Superior temporal gyrus (tissue), 1 donor: ENCODE data around the gene CD300LB.
A peak's percentile ranks its signal among the peaks of the same experiment; 100 is the strongest.
"Not testable (repeated sequence)": the region's sequence is repeated elsewhere in the genome, so short reads cannot be mapped to it uniquely, and the experiment has no call there.

Experiments used
- DNase-seq: peaks from one replicate; pipeline ENCODE4 v3.0.0-alpha.2; 2016; ENCODE audit errors: extremely low spot score

Gene CD300LB

GRCh38 chr17:74531231-74531761 is at the start of gene CD300LB:
Gene CD300LB, minus strand, starts transcription at chr17:74531475. Its CDS starts 125 bp downstream, at chr17:74531350.
- no peak for DNase-seq

- DNase-seq, result no peak
Observed at GRCh38 chr17:74579900-74580299, 48.6 kb upstream of the CD300LB start.

DNA sequence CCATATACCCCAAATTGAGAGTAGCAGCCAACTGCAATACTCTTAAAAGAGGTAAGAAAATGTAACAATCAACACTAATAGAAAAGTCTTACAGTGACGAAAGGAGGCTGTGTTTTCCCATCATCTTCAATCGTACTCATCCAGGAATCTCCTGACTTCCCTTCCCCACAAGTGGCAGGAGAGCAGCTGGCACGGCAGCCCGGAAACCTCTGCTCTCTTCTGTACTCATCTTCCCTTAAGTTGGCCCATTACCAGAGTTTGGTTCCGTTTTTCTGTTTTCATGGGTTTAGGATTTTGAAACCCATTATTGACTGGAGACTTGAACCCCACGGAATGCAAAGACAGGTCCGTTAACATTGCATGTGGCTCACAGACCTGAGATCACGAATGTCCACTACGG is 47.7 kb upstream of the CD300LB start:
- no peak for DNase-seq

DNA sequence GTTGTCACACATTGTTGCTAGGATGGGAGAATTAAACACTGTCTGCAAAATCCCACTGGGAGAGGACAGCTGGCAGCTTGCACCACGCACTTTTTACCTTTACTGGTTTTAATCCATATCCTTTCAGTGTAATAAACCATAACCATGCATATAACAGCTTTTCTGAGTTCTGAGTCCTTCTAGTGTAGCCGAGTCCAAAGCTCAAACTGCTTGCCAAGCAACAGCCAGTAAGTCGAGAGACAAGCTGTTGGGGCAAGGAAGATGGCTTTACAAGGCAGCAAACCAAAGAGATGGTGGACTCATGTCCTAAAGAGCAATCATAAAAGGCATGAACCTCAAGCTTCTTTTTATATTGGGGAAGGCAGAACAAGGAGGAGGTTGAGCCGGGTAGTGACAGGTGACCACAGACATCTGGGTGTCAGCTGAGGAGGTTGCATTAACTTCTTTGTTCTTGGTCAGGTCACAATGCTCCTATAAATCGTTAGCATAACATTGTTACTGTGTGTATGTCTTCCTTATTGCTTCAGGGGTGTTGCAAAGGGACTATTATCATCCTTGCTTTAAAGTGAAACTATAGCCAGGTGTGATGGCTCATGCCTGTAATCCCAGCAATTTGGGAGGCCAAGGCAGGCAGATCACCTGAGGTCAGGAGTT is 43.3 kb upstream of the CD300LB start:
- no peak for DNase-seq

- not testable (repeated sequence) for DNase-seq
Observed at GRCh38 chr17:74573635-74574034, 42.4 kb upstream of the CD300LB start.

DNA sequence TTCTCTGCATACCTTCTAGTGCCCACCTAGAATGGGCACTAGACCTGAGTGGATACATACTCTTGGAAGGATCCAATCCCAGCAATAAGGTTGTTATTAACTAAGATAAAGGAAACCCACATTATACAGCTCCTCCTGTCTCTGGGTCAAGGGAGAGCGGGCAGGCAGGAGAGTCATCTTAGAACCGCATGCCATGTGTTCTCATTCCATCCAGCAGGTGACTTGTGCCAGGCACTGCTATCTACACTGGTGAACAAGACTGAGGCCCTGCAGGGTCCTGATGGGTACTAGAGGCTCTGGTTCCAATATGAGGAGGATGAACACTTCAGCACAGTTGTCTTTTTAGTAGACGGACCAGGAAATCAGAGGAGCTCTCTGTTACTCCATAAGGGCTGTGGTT is 41.9 kb upstream of the CD300LB start:
- DNase-seq, result no peak

DNA sequence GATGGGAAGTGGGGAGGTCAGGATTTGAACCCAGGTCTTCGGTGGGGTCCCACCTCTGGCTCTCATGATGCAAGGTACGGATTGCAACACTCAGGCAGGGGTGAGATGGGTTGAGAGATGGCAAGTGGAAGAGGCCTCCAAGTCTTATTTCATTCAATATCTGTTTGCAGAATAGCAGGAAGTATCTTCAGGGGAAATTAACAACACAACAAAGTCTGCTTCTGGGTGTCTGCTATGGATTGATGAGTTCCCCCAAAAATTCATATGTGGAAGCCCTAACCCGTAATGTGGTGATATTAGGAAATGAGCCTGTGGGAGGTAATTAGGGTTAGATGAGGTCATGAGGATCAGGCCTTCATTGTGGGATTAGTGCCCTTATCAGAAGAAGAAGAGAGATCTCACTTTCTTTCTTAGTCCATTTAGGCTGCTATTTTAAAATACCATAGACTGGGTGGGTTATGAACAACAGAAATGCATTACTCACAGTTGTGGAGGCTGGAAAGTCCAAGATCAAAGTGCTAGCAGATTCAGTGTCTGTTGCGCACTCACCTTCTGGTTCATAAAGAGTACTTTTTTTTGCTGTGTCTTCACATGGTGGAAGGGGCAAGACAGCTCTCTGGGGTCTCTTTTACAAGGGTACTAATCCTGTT is 40.5 kb upstream of the CD300LB start:
- DNase-seq, result no peak

DNA sequence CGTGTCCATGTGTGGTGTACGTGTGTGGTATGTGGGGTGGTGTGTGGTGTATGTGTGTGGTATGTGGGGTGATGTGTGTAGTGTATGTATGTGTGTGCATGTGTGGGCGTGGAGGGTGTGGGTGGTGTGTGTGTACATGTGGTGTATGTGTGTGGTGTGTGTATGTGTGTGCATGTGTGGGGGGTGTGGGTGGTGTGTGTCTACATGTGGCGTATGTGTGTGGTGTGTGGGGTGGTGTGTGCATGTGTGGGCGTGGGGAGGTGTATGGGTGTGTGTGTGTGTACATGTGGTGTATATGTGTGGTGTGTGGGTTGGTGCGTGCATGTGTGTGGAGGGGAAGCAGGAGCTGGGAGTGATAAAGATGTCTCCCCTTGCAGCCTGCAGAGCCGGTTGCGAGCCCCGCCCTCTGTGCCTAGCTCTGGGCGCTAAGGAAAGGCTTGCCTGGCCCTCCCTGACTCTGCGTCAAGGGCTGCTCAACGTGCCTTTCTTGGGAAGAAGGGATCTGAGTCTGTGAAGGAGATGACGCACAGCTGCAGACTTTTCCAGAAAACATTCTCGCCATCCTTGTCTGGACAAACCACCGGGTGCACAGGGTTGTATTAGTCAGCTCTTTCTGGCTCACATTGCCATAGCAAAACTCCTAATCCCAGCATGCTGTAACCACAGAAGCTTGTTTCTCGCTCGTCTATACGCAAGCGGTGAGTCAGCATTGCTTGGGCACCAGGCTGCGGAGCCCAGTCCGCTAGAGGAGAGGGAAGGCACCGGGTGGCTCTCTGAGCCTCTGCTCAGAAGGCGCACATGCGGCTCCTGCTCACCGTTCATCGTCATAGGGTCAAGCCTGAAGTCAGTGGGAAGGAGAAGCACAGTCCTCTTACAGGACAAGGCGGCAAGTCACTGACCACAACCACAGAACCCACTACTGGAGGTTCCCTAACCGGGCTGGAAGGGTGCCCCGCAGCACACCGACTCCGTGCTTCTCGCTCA is 38.0 kb upstream of the CD300LB start:
- DNase-seq, result peak; percentile 43

GRCh38 chr17:74568106-74568873 is 37.0 kb upstream of the CD300LB start:
- no peak for DNase-seq

GRCh38 chr17:74567397-74567796 is 36.1 kb upstream of the CD300LB start, which contains the start of gene CD300H:
Gene CD300H, minus strand, starts transcription at chr17:74567509.
- DNase-seq, result no peak

DNA sequence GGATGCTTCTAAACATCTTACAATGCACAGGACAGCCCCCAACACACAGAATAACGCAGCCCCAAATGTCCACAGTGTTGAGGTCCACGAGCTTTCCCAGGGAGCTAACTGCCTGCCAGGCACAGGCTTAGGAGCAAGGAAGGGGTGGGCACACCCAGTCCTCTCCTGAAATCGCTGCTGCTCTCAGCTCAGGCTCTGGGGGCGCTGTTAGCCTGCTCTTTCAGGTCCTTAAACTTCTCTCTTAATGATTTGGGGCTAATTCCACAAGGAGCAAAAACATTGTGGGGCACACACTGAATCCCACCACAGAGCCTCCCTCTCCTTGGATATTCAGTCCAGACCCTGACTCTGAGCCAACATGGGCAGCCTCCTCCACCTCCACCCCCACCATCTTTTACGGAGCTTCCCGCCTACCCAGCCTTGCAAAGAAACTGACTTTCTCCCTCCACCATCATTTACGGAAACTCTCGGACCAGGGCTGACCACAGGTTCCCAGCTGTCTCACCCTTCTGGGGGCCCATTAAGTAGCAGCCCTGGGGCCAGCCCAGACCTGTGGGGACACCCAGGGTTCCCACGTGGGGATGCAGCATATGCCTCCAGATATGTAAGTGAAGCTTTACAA is 35.0 kb upstream of the CD300LB start:
- peak; percentile 27 for DNase-seq

DNA sequence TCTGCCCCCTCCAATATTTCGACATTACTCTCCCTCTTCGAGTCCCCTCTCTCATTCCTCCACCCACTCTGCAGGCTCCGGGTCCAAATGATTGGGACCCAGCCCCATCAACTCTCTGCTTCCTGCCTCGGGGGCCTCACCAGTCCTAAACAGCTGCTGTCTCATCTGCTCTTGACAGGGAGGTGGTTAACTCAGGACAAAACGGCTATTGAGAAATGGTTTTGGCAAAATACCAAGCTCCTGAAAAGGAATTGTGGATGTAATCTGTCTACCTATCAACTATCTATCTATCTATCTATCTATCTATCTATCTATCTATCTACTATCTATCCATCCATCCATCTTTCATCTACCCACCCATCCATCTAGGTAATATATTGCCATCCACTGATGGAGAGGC is 33.9 kb upstream of the CD300LB start:
- no peak for DNase-seq

GRCh38 chr17:74563358-74563757 is 32.1 kb upstream of the CD300LB start:
- DNase-seq, result no peak

DNA sequence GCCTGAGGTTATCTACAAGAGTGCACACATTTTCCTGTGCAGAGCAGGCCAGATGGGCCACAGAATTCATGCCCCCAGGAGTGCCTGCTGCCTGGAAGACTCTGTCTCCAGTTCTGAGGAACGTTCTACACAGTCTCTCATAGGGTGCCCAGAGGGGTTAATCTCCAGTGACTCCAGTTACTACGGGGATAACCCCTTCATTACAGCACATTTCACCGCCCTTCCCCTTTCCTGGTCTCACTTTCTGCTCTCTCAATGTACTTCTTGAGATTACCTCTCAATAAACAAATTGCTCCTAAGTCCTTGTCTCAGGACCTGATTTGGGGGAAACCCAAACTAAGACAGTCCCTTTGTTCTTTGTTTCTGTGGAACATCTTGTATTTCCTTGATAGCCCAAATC is 30.3 kb upstream of the CD300LB start:
- DNase-seq, result no peak

DNA sequence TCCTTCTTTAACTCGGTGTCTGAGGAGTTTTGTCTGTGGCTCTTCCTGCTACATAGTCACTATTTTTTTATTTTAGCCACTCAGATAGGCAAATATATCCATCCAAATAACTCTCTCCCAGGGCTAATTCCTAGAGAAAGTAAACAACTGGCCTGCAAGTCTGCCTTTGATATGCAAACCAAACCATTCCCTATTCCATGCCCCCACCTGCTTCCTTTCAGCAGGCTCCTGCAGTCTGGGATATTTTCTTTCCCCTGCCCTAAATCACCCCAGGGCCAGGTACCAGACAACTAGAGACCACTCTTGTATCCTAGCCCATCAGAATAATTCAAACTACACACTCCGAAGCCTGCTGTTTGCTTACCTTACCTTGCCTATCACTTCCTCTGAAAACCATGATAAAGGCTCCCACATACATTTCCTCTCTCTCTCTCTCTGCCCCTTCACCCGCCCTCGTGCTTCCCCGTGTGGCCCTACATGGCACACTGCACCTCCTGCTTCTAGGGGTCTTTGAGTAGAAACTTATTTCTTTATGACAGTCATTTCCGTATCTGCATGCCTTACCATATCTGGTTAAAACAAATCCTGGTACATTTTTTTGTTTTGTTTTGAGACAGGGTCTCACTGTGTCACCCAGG is 27.7 kb upstream of the CD300LB start:
- DNase-seq, result no peak

DNA sequence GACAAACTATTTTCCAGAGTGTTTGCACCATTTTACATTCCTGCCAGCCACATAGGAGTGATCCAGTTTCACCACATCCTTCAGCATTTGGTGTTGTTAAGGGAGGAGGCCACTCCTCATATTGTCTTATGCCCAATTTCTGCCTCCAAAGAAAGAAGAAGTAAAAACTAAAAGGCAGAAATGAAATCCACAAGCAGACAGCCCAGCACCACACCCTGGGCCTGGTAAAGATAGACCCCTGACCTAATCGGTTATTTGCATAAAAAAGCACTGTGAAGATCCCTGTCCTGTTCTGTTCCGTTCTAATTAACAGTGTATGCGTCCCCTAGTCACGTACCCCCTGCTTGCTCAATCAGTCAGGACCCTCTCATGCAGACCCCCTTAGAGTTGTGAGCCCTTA is 27.1 kb upstream of the CD300LB start:
- not testable (repeated sequence) for DNase-seq

DNA sequence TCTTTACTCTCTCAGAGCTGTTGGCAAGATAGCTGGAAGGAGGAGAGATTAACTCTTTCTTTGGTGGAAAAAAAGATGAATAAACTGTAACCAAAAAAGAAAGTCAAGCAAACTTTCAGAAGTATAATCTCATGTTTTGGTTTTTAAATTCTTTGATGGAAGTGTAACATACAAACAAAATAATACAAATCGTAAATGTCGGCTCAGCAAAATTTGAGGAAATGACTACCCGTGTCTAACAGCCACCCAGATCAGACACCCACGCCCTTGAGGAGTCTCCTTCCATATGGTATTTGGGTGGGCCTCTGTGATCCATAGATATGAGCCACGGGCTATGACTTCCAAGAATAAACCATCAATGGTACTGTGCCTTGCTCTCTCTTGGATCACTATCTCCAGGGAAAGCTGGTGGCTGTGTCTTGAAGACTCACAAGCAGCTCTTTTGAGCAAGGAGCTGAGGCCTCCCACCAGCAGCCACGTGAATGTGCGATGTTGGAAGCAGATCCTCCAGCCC is 24.2 kb upstream of the CD300LB start:
- DNase-seq, result no peak

GRCh38 chr17:74554909-74555308 is 23.6 kb upstream of the CD300LB start:
- DNase-seq, result no peak

DNA sequence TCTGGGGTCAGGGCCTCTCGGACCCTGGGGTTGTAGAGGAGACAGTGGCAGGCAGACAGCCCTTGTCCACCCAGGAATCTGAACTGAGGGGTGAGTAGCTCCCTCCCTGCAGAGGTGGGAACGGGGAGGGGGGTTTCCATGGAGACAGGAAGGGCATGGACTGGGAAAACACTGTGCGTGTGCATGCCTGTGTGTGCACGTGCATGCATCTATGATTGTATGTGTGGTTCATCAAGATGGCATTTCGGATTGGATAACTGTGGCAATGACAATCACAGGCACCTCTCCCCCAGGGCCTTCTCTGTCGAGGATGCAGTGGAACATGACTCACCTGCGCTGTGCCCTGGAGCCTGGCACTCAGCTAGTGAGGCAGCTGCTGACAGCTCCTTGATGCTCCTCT is 20.8 kb upstream of the CD300LB start:
- DNase-seq, result no peak

DNA sequence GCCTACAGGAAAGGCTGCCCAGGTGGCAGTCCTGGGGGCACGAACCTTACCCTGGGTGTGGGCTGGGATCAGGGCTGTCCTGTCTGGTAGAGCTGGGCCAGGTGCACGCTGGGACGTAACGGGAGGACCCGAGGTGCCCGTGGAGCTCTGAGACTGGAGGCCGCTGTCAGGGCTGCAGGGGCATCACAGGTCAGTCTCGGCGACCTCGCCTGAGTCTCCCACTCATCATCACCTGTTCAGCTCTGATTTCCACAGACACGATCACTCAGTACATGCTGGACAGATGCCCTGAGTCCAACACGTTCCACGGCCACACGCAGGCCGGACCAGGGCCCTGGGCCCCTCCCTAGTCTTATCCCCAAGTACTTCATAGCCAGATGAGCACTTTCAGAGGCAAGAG is 19.3 kb upstream of the CD300LB start:
- DNase-seq, result no peak
